HEK293 (cell line): ENCODE data around the gene TRMT1.
A peak's percentile ranks its signal among the peaks of the same experiment; 100 is the strongest.

Experiments
- CTCF ChIP-seq: fragments of 450-650 bp; formaldehyde crosslinking; IDR thresholded peaks from 2 replicates; pipeline ENCODE4 v1.5.1; 2016; ENCODE audit warnings: missing biosample characterization, missing genetic modification characterization
- GLI2 ChIP-seq: fragments of 450-650 bp; formaldehyde crosslinking; IDR thresholded peaks from 2 replicates; pipeline ENCODE4; 2017; ENCODE audit warnings: missing biosample characterization, missing genetic modification characterization, low read depth, borderline replicate concordance
- KLF9 ChIP-seq: fragments of 450-650 bp; formaldehyde crosslinking; IDR thresholded peaks from 2 replicates; pipeline ENCODE4 v1.5.1; 2016; ENCODE audit warnings: missing biosample characterization, missing genetic modification characterization, low read depth
- MZF1 ChIP-seq: fragments of 450-650 bp; formaldehyde crosslinking; IDR thresholded peaks from 2 replicates; pipeline ENCODE4 v1.5.1; 2017; ENCODE audit warnings: missing biosample characterization, missing genetic modification characterization, borderline replicate concordance
- OVOL3 ChIP-seq: fragments of 450-650 bp; formaldehyde crosslinking; IDR thresholded peaks from 2 replicates; pipeline ENCODE4 v1.5.1; 2016; ENCODE audit warnings: missing biosample characterization, missing genetic modification characterization
- ZBTB11 ChIP-seq: fragments of 450-650 bp; formaldehyde crosslinking; conservative IDR thresholded peaks from 2 replicates; pipeline ENCODE4 v1.5.1; 2016; ENCODE audit warnings: low read depth, missing biosample characterization, missing genetic modification characterization
- ZFP37 ChIP-seq: fragments of 450-650 bp; formaldehyde crosslinking; IDR thresholded peaks from 2 replicates; pipeline ENCODE4 v1.5.1; 2016; ENCODE audit warnings: missing biosample characterization, missing genetic modification characterization
- ZIC2 ChIP-seq: fragments of 450-650 bp; formaldehyde crosslinking; IDR thresholded peaks from 2 replicates; pipeline ENCODE4 v1.5.1; 2016; ENCODE audit warnings: missing biosample characterization, missing genetic modification characterization
- ZNF140 ChIP-seq: fragments of 450-650 bp; formaldehyde crosslinking; IDR thresholded peaks from 2 replicates; pipeline ENCODE4 v1.5.1; 2016; ENCODE audit warnings: missing biosample characterization, missing genetic modification characterization
- ZNF148 ChIP-seq: fragments of 450-650 bp; formaldehyde crosslinking; IDR thresholded peaks from 2 replicates; pipeline ENCODE4 v1.5.0; 2017; ENCODE audit warnings: missing biosample characterization, missing genetic modification characterization, borderline replicate concordance
- ZNF211 ChIP-seq: fragments of 450-650 bp; formaldehyde crosslinking; IDR thresholded peaks from 2 replicates; pipeline ENCODE4 v1.5.1; 2016; ENCODE audit warnings: low read depth, missing biosample characterization, missing genetic modification characterization
- ZNF280C ChIP-seq: fragments of 450-650 bp; formaldehyde crosslinking; IDR thresholded peaks from 2 replicates; pipeline ENCODE4 v1.5.1; 2016; ENCODE audit warnings: missing biosample characterization, missing genetic modification characterization
- ZNF324 ChIP-seq: fragments of 450-650 bp; formaldehyde crosslinking; IDR thresholded peaks from 2 replicates; pipeline ENCODE4 v1.5.1; 2016; ENCODE audit warnings: missing biosample characterization, missing genetic modification characterization
- ZNF404 ChIP-seq: fragments of 450-650 bp; formaldehyde crosslinking; IDR thresholded peaks from 2 replicates; pipeline ENCODE4 v1.5.1; 2017; ENCODE audit warnings: missing biosample characterization, missing genetic modification characterization
- ZNF596 ChIP-seq: fragments of 450-650 bp; IDR thresholded peaks from 2 replicates; pipeline ENCODE4 v1.5.0; 2018; ENCODE audit warnings: missing biosample characterization, mild to moderate bottlenecking, missing genetic modification characterization, moderate library complexity
- ZNF600 ChIP-seq: fragments of 450-650 bp; formaldehyde crosslinking; IDR thresholded peaks from 2 replicates; pipeline ENCODE4 v1.5.1; 2016; ENCODE audit warnings: missing biosample characterization, missing genetic modification characterization
- ZNF701 ChIP-seq: fragments of 450-650 bp; formaldehyde crosslinking; IDR thresholded peaks from 2 replicates; pipeline ENCODE4 v1.5.1; 2016; ENCODE audit warnings: missing biosample characterization, missing genetic modification characterization
- ZSCAN5A ChIP-seq: fragments of 450-650 bp; formaldehyde crosslinking; IDR thresholded peaks from 2 replicates; pipeline ENCODE4 v1.5.1; 2016; ENCODE audit warnings: missing biosample characterization, missing genetic modification characterization
- TF ChIP-seq, protein P1 (sequence below): fragments of 450-650 bp; formaldehyde crosslinking; optimal IDR thresholded peaks from 2 replicates; pipeline ENCODE3; 2016; ENCODE audit warnings: missing biosample characterization, mild to moderate bottlenecking, missing genetic modification characterization
- TF ChIP-seq, protein P2 (sequence below): fragments of 450-650 bp; formaldehyde crosslinking; IDR thresholded peaks from 2 replicates; pipeline ENCODE4 v1.5.1; 2016; ENCODE audit warnings: missing biosample characterization, missing genetic modification characterization, borderline replicate concordance
- TF ChIP-seq, protein P3 (sequence below): fragments of 450-650 bp; formaldehyde crosslinking; IDR thresholded peaks from 2 replicates; pipeline ENCODE4 v1.5.1; 2017; ENCODE audit warnings: missing biosample characterization, missing genetic modification characterization

The TRMT1 gene

DNA sequence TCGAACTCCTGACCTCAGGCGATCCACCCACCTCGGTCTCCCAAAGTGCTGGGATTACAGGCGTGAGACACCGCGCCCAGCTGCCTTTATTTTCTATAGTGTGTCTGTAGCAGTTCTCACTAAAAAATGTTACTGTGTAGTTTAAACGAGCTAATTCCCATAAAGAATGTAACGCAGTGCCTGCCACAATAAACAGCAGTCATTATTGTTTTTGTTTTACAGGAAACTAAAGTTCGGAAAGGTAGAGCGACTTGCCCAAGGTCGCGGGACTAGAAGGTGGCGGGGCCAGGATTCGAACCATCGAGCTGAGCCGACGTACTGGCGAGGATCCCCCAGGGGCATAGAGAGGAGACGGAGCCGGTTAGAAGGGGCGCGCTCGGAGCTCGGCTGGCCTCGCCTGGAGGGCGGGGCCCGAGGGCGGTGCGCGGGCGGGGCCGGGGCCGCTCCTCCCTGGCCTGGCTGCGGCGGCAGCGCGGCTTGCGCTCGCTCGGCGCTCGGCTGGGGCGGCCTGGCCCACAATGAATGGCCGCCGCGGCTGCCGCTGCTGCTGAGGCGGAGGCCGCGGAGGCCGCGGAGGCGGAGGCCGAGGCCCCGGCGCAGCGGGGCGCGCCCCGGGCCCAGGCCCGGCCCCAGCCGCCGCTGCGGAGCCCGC, 1.4 kb upstream of the TRMT1 start, which contains the start of gene NACC1 (continued):
- TF ChIP-seq KLF9 (tag by site-specific recombination) (peak; percentile 12; the same call in 1 of the 2 replicates), ZNF211 (tag by site-specific recombination) (no peak), CTCF (tag by site-specific recombination) (no peak; the same call in 1 of the 2 replicates), ZNF596 (no peak), ZFP37 (tag by site-specific recombination) (no peak), OVOL3 (tag by site-specific recombination) (no peak), ZSCAN5A (tag by site-specific recombination) (no peak; the same call in 1 of the 2 replicates), ZNF404 (tag by site-specific recombination) (no peak), ZNF600 (no peak), MZF1 (peak; percentile 75; the same call in 1 of the 2 replicates), ZNF324 (tag by site-specific recombination) (peak; percentile 39; the same call in 1 of the 2 replicates), ZNF280C (tag by site-specific recombination) (no peak), ZNF140 (tag by site-specific recombination) (no peak), ZBTB11 (peak; percentile 77), ZNF701 (tag by site-specific recombination) (no peak), ZNF148 (tag by site-specific recombination) (no peak), ZIC2 (tag by site-specific recombination) (no peak), GLI2 (tag by site-specific recombination) (no peak)
- TF ChIP-seq, protein P1, sequence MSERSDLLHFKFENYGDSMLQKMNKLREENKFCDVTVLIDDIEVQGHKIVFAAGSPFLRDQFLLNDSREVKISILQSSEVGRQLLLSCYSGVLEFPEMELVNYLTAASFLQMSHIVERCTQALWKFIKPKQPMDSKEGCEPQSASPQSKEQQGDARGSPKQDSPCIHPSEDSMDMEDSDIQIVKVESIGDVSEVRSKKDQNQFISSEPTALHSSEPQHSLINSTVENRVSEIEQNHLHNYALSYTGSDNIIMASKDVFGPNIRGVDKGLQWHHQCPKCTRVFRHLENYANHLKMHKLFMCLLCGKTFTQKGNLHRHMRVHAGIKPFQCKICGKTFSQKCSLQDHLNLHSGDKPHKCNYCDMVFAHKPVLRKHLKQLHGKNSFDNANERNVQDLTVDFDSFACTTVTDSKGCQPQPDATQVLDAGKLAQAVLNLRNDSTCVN (tag by site-specific recombination), result peak; percentile 53
- TF ChIP-seq, protein P2, sequence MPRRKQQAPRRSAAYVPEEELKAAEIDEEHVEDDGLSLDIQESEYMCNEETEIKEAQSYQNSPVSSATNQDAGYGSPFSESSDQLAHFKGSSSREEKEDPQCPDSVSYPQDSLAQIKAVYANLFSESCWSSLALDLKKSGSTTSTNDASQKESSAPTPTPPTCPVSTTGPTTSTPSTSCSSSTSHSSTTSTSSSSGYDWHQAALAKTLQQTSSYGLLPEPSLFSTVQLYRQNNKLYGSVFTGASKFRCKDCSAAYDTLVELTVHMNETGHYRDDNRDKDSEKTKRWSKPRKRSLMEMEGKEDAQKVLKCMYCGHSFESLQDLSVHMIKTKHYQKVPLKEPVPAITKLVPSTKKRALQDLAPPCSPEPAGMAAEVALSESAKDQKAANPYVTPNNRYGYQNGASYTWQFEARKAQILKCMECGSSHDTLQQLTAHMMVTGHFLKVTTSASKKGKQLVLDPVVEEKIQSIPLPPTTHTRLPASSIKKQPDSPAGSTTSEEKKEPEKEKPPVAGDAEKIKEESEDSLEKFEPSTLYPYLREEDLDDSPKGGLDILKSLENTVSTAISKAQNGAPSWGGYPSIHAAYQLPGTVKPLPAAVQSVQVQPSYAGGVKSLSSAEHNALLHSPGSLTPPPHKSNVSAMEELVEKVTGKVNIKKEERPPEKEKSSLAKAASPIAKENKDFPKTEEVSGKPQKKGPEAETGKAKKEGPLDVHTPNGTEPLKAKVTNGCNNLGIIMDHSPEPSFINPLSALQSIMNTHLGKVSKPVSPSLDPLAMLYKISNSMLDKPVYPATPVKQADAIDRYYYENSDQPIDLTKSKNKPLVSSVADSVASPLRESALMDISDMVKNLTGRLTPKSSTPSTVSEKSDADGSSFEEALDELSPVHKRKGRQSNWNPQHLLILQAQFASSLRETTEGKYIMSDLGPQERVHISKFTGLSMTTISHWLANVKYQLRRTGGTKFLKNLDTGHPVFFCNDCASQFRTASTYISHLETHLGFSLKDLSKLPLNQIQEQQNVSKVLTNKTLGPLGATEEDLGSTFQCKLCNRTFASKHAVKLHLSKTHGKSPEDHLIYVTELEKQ (tag by site-specific recombination), result no peak
- TF ChIP-seq, protein P3, sequence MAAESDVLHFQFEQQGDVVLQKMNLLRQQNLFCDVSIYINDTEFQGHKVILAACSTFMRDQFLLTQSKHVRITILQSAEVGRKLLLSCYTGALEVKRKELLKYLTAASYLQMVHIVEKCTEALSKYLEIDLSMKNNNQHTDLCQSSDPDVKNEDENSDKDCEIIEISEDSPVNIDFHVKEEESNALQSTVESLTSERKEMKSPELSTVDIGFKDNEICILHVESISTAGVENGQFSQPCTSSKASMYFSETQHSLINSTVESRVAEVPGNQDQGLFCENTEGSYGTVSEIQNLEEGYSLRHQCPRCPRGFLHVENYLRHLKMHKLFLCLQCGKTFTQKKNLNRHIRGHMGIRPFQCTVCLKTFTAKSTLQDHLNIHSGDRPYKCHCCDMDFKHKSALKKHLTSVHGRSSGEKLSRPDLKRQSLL (tag by site-specific recombination), result peak; percentile 87
